GM10847 (cell line): ENCODE measurements around the gene LRRN3.

Experiments used
- POLR2A ChIP-seq: IDR thresholded peaks from 2 replicates; pipeline ENCODE4 v1.6.1; 2011; ENCODE audit not compliant: insufficient read length; ENCODE audit errors: extremely low read depth

Gene LRRN3

DNA sequence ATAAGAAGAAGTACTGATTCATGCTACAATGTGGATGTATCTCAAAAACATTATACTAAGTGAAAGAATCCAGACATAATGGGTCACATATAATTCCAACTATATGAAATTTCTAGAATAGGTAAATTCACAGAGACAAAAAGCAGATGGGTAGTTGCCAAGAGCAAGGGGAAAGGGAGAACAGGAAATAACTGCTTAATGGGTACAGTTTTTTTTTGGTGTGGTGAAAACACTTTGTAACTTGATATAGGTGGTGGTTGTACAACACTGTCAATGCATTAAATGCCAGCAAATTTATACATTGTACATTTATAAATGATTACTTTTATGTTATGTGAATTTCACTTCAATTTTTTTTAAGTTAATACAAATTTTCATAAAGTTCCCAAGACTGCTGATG is 19.4 kb upstream of the LRRN3 start:
- no peak for TF ChIP-seq POLR2A

DNA sequence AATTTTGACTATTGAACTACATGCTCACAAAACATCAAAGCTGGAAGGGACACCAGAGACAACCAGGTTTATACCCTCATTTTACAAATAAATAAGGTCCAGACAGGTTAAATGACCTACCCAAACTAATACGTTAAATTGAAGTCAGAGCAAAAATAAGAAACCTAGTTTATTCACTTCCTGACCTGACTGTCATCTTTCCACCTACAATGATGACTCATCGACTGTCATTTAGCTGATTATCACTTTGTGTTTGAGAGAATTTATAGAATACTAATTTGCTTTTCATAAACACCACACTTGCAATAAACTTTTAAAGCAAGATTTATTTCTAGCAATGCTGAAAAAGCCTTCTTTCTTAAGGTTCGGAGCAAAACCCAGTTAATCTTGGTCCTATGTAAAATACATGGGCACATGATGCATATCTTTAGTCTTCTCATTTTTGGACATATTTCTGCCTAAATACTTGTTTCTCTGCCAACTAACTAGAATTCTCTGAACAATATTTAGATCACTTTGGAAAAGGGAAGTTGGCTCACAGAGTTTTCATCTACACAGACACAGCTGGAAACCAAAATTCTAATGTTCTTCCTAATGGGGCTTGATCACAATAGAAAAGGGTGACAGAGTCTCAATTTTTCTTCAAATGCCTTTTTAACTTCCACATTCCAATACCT is 16.7 kb upstream of the LRRN3 start:
- no peak for TF ChIP-seq POLR2A

DNA sequence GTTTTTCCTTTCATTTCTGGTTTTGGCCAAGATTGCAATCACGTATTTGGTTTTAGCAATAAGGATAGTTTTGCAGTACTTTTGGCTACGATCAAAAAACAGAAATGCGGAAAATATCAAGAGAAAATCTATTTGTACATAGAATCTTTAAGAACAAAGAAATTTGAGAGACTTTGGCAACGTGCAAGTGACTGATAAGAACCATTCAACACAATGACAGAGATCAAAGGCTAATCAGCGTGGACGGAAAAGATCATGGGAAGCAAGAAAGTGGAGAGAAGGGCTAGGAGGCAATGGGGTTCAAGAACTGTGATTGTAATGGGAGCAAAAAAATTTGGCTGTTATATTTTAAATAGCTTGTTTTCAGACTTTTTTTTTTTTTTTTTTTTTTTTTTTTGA is 16.2 kb upstream of the LRRN3 start:
- no peak for TF ChIP-seq POLR2A

DNA sequence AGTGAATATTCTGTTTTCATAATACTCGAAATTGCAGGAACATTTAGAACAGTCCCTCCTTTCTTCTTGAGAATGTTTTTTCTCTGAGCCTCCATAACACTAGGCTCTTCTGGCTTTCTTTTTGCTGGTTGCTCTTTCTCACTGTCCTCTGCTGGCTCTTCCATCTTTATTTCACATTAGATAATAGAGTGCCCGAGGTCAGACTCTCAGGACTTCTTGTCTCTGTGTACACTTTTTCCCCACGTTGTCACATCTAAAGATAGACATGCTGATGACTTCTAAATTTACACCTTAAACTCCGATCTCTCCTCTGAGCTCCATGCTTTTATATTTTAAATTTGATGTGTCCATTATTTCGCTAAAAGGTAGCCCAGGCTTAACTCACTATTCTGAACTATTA is 15.4 kb upstream of the LRRN3 start:
- no peak for TF ChIP-seq POLR2A

DNA sequence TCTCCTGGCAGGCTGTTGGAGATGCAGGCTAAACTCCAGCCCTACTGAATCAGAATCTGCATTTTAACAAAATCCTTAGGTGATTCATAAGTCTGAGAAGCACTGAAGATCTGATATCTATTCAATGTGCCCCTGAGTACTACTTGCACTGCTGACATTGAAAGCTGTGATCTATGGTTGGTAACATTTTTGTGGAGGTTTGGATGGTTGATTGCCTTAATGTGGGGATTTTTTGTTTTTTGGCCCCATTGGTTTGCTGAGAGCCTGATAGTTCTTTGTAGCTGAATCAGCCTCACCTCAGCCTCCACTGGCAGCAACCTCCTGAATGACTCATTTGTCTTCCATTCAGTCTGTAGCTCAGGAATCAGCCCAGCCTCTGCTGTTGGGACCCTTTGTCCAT is 14.7 kb upstream of the LRRN3 start:
- no peak for TF ChIP-seq POLR2A

DNA sequence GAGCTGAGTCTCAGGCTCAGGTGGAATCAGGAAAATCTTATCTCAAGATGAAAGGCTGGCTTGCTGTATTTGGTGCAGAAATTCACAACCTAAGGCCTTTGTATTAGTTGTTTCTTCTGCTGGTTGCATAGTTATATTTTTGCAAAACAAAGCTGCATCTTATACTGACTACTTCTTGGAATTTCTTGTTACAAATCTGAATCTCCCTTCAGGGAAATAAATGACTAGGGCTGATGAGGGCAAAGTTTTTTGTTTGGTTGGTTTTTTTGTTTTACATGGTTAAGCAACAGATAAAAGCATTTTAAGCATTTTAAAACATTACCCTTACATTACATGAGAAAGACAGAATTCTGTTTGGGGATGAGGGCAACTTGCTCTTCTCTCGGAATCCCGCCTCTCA is 13.9 kb upstream of the LRRN3 start:
- TF ChIP-seq POLR2A, result no peak

DNA sequence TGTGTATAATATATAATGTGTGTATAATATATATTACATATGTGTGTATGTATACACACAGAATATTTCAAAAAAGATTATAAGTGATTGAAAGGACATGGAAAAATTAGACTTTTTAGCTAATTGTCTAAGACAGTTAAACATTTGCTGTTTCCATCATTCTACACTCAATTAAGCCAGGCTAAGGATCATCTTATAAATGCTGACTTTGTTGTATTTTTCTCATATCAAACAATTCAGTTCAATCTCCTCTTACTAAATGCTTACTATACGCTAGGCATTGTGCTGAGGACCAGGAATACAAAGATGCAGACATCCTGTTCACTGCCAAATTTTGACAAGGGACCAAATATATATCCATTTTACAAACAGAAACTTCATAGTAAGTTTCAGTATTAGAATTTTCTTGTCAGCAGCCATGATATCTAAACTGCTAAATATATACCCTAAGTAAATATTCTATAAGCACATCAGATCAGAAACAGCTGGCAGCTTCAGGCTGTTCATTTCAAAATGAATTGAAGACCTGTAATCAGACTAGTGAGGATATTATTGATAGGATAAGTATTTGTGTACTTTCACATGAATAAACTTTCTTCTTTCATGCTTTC is 10.3 kb upstream of the LRRN3 start:
- no peak for TF ChIP-seq POLR2A

DNA sequence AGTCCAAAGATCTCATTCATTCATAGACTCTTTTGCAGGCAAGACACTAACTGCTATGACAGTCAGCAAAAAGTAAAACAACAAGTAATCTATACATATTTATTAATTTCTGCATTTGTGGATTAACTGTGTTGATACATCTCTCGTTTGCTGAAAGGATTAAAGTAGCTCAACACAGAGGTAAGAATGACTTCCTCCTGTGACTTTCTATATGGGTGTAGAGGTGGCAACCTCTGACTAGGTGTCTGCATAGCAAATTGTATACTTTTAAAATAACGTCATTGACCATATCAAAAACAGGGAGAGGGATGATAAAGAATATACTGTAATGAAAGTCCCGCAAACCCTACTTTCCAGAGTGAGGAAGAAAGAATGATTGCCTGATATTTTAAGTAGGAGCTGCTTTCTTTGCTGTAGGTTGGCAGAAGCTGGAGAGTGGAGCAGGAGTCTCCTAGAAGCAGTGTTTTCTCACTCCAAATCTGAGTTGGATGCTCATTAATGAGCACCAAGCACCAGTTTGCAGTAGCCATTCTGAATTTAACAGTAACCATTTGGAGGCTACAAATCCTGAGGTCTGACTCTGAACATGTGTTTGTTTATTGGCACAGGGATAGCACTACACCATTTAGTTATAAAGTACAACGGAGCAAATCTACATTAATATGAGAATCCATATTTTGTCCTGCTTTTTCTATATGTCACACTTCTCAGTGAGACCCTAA is 9.2 kb upstream of the LRRN3 start:
- TF ChIP-seq POLR2A, result no peak

DNA sequence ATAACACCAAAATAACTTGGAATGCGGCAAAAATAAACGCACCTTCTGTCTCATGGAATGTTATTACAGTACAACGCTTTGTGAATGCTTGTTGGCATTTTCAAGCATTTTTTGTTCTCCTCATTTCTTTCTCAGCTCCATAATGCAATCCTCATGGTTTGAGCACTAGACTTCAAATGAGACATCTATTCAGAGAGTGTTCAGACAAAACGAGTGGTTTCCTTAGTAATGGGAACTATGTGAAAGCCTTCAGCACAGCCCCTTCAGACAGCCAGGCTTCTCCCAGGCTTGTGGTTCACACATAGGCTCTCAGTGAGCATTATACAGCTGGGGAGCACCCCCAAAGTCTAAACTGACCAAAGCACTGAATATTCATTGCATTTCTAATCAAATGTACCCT is 8.6 kb upstream of the LRRN3 start:
- TF ChIP-seq POLR2A, result no peak

DNA sequence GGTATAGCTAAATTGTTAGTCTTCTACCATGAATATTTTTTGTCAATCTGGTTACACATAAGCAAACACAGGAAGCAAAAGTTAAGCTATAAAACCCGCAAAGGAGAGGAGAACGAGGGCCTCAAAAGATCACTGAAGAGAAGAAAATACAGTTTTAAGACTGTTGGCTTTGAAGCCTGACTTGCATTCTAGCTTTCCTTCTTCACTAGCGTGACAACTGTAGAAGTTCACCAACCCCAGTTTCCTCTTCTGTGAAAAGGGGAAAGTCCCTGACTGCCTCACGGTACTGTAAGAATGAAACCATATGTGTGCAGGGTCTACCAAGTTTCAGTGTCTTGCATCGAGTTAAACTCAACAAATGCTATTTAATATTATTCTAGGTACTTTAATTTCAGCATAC is 7.5 kb upstream of the LRRN3 start:
- no peak for TF ChIP-seq POLR2A

DNA sequence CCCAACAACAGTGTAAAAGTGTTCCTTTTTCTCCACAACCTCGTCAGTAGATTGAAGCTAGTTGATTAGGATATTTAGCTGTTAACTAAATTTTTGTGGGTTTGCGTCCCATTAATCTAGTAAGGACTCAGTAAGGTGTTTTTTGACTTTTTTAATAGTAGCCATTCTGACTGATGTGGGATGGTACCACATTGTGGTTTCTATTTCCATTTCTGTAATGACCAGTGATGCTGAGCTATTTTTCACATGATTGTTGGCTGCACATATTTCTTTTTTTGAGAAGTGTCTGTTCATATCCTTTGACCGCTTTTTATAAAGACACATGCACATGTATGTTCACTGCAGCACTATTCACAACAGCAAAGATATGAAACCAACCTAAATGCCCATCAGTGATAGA is 5.6 kb upstream of the LRRN3 start:
- TF ChIP-seq POLR2A, result no peak

DNA sequence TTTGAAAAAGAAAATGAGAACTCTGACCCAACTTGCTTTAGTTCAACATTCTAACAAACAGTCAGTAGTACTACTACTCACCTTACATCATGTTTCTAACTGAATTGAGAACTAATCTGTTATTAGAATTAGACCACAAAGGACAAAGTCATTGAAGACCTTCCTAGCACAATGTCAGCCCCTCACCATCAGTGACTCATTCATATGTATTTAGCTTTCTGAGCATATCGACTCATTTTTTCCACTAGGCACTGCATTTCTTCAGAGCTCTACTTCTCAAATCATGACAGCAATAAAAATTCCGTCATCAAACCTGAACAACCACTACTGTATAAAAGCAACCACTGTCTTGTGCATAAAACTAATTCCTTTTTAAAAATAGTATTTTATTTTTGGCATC is 4.4 kb upstream of the LRRN3 start:
- TF ChIP-seq POLR2A, result no peak

DNA sequence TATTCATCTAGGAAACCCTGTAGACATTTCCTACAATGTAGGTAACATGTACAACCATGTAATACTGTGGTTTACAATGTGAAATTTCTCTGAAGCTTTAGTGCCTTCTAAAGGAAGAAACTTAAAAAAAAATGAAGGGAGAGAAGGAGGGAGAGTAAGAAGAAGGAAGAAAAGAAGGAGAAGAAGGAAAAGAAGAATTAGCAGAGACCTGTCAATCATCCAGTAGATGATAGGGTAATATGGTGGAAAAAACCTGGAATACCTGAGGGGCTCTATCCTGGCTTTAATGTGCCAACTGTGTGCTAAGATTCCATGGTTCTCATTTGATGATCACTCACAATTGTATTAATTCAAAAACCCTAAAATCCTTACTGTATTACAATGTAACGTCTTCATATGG is 2.6 kb upstream of the LRRN3 start:
- no peak for TF ChIP-seq POLR2A

DNA sequence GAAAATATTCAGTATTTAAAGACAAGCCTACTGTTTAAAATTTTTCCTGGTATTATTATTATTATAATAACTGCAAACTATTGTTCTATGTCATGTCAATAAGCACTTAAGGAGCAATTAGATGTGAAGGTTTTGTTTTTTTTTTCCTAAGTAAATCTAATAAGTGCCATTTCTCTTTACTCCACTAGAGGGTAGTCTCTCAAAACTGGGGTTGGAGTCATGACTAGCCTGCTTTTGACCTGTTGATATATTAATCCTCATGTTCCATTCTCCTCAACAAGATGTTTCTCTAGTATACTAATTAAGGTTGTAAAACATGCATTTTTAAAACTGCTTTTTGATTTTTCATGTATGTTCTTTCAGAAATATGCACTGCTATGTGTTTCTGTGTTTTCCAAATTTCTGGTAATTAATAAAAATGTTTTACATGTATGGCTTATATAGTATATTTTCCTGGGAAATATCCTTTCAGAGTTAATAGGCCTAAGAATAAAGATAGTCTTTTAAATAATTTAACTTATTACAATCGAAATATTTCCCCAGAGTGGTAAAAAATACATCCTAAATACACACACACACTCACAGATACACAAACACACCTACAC is 1.0 kb upstream of the LRRN3 start:
- TF ChIP-seq POLR2A, result no peak

DNA sequence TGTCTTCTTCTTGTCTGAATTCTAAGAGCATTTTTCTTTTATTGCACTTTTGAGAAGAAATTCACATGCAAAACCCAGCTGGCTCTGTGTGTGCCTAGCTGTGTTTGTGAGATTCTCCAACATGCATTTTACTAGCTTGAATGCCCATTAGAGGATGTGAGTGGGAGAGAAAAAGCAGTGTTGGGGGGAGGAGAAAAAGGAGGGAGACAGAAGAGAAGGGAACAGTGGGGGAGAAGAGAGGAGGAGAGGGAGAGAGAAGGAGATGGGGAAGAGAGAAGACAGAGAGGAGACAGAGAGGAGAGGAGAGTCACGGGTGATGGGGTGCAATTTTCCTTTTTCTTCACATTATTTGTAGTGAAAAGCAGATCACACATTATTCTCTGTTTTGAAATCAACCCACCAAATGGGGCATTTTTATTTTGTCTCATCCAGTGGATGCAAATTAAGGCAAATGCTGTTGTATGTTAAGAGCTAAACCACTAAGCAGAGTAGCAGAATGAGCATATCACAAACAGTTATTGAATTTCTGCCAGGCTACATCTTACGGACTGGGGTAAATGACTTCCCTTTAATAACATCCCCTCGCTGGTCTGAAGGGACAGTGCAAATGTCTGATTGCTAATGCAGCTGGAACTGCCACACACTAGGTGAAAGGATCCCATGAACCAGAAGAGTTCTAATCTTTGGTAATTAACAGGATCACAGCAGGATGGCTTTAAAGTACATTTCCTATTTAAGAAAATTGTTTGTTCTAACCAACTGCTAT is 849 bp downstream of the LRRN3 start:
- no peak for TF ChIP-seq POLR2A
